ENCODE data around the gene INPP5D. TPM values are rescaled to one million over a fixed set of nuclear protein-coding genes. Genes with fewer than 3 reads are reported as not detected.
A peak's percentile ranks its signal among the peaks of the same experiment; 100 is the strongest.

Gene INPP5D
- total and polyA plus RNA-seq, 7 experiments from 2014 or later, result 41.0 to 232 (median 122) TPM

DNA sequence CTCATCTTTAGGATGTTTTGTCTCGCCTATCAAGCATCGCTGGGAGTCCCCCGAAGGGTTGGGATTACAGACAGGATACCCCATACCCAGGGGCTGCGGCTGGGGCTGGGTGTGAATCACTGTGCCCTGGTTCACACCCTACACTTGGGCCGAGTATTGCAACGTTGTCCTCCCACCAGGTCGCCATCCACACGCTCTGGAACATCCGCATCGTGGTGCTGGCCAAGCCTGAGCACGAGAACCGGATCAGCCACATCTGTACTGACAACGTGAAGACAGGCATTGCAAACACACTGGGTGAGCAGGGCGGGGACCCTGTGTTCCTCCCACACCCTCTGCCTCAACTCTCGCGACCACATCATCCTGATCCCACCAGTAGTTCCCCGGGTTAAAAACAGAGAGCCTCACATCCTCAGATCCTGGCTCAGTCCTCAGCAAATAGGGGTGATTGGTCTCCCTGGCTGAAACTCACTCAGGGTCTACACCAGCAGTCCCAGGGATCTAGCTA, 104.0 kb downstream of the INPP5D start:
- H3K9me3 ChIP-seq (ENCODE audit: control insufficient read depth in 2 of 3, low read length in 3 of 3), result no peaks in the 10 kb centered on the region
- H3K36me3 Mint-ChIP-seq, result peaks cover 4 to 42% (median 8%) of the 10 kb centered on the region in 5 donors
- ATAC-seq (no peak), DNase-seq (no peak)
- H3K4me3 ChIP-seq (ENCODE audit: low read length), result no peak overlapping the region
- H3K4me3 Mint-ChIP-seq, result no peak overlapping the region
- ChIA-PET CTCF (no interaction called here), POLR2A (no interaction called here)
- peaks cover 0 to 15% (median 0%) of the 10 kb centered on the region in 7 donors for H3K4me1 Mint-ChIP-seq
- H3K36me3 ChIP-seq (ENCODE audit: control insufficient read depth in 2 of 3, insufficient read depth in 3 of 3, low read length in 3 of 3), result peaks cover 5 to 91% (median 6%) of the 10 kb centered on the region in 3 experiments
- peak overlapping the region in 4 of 9 donors; percentile 10 to 67 (median 40) for H3K27ac Mint-ChIP-seq
- H3K9me3 Mint-ChIP-seq, result no peaks in the 10 kb centered on the region
- H3K27ac ChIP-seq (ENCODE audit: low read depth, low read length), result no peak overlapping the region
- peaks cover 0 to 21% of the 10 kb centered on the region in 2 donors for H3K4me1 ChIP-seq (ENCODE audit: control insufficient read depth in 2 of 2, insufficient read depth in 2 of 2, low read length in 2 of 2)
- no peaks in the 10 kb centered on the region for H3K27me3 Mint-ChIP-seq
- intact Hi-C loops (cut with micrococcal nuclease), result no loop called here
- no peaks in the 10 kb centered on the region for H3K27me3 ChIP-seq (ENCODE audit: control insufficient read depth in 2 of 2, insufficient read depth in 2 of 2, low read length in 2 of 2)

DNA sequence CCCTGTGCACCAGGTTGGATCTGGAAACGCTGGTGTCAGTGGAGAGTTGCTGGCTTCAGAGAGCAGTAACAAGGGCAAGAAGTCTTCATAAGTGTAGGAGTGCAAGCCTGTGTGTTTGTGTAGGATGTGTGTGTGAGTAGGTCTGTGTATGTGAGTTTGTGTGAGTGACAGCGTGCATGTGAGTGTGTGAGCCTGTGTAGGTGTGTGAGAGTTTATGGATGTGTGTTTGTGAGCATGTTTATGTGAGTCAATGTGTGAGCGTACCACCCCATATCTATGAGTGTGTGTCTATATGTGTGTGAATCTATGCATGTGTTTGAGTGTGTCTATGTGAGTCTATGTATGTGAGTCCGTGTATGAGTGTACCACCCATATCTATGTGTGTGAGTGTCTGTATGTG, 104.8 kb downstream of the INPP5D start:
- H3K36me3 ChIP-seq (ENCODE audit: control insufficient read depth in 2 of 3, insufficient read depth in 3 of 3, low read length in 3 of 3), result peaks cover 11 to 91% (median 13%) of the 10 kb centered on the region in 3 experiments
- no peak overlapping the region for H3K4me3 Mint-ChIP-seq

DNA sequence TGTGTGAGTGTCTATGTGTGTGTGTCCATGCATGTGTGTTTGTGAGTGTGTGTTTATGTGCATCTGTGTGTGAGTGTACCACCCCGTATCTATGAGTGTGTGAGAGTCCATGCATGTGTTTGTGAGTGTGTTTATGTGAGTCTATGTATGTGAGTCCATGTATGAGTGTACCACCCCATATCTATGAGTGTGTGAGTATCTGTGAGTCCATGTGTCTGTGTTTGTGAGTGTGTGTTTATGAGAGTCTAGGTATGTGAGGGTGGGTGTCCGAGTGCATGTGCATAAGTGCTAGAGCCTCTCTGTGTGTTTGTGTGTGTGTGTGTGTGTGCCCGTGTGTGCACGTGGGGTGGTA, 105.4 kb downstream of the INPP5D start:
- H3K27ac ChIP-seq (ENCODE audit: low read depth, low read length), result no peak overlapping the region
- H3K4me3 Mint-ChIP-seq, result no peak overlapping the region
- H3K4me3 ChIP-seq (ENCODE audit: low read length), result no peak overlapping the region
- H3K27me3 ChIP-seq (ENCODE audit: control insufficient read depth in 2 of 2, insufficient read depth in 2 of 2, low read length in 2 of 2), result no peaks in the 10 kb centered on the region
- peaks cover 0 to 15% (median 0%) of the 10 kb centered on the region in 7 donors for H3K4me1 Mint-ChIP-seq
- ChIA-PET POLR2A (no interaction called here), CTCF (no interaction called here)
- H3K9me3 ChIP-seq (ENCODE audit: control insufficient read depth in 2 of 3, low read length in 3 of 3), result no peaks in the 10 kb centered on the region
- no peaks in the 10 kb centered on the region for H3K9me3 Mint-ChIP-seq
- intact Hi-C loops (cut with micrococcal nuclease), result no loop called here
- H3K27me3 Mint-ChIP-seq, result no peaks in the 10 kb centered on the region
- ATAC-seq (no peak), DNase-seq (no peak)
- H3K36me3 ChIP-seq (ENCODE audit: control insufficient read depth in 2 of 3, insufficient read depth in 3 of 3, low read length in 3 of 3), result peaks cover 12 to 92% (median 14%) of the 10 kb centered on the region in 3 experiments
- no peak overlapping the region for H3K27ac Mint-ChIP-seq
- peaks cover 0 to 21% of the 10 kb centered on the region in 2 donors for H3K4me1 ChIP-seq (ENCODE audit: control insufficient read depth in 2 of 2, insufficient read depth in 2 of 2, low read length in 2 of 2)
- H3K36me3 Mint-ChIP-seq, result peaks cover 5 to 47% (median 15%) of the 10 kb centered on the region in 5 donors

More for the DNA sequence above, 104.8 kb downstream of the INPP5D start:
- no peaks in the 10 kb centered on the region for H3K27me3 ChIP-seq (ENCODE audit: control insufficient read depth in 2 of 2, insufficient read depth in 2 of 2, low read length in 2 of 2)
- H3K4me3 ChIP-seq (ENCODE audit: low read length), result no peak overlapping the region
- Mint-ChIP-seq H3K4me1 (peaks cover 0 to 15% (median 0%) of the 10 kb centered on the region in 7 donors), H3K27ac (no peak overlapping the region), H3K9me3 (no peaks in the 10 kb centered on the region), H3K27me3 (no peaks in the 10 kb centered on the region), H3K36me3 (peaks cover 5 to 48% (median 12%) of the 10 kb centered on the region in 5 donors)
- ATAC-seq, result no peak
- no peak overlapping the region for H3K27ac ChIP-seq (ENCODE audit: low read depth, low read length)
- no peak for DNase-seq
- peaks cover 0 to 21% of the 10 kb centered on the region in 2 donors for H3K4me1 ChIP-seq (ENCODE audit: control insufficient read depth in 2 of 2, insufficient read depth in 2 of 2, low read length in 2 of 2)
- CTCF ChIA-PET, result no interaction called here
- intact Hi-C loops (cut with micrococcal nuclease), result no loop called here
- POLR2A ChIA-PET, result no interaction called here
- H3K9me3 ChIP-seq (ENCODE audit: control insufficient read depth in 2 of 3, low read length in 3 of 3), result no peaks in the 10 kb centered on the region

DNA sequence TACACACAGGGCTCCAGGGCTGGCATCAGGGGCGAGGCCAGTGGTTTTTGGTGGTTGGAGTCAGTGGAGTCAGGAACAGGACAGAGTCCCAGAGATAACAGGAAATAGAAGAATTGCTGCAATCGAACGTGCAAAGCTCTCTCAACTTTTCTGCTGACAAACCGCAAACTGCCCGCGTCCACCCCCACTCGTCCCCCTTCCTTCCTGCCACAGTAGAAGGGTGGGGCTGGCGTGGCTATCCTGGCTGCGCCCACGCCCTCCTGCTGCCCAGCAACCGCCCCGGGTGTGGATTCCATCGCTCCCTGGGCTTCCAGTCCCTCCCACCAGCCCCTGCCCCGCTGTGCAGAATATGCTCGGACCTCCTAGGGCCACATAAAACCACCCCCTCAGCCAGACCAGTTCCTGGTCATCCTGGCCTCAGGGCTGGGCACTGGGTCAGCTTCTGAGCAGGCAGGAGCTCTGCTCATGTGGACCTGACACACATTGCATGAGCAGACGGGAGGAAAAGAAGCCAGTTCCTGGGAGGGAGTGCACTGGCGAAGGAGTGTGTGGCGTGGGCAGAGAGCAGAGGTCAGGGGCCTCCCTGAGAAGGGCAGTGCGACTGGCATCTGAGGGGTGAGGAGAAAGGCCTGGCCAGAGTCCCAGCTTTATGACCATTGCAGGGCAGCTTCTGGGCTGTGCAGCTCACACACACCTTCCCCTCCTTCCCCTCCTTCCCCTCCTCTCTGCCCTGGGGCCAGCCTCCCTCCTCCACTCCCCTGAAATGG, 105.9 kb downstream of the INPP5D start:
- Mint-ChIP-seq H3K27me3 (no peaks in the 10 kb centered on the region), H3K4me1 (peaks cover 0 to 15% (median 0%) of the 10 kb centered on the region in 7 donors), H3K36me3 (peaks cover 5 to 49% (median 15%) of the 10 kb centered on the region in 5 donors), H3K9me3 (no peaks in the 10 kb centered on the region), H3K4me3 (no peak overlapping the region), H3K27ac (peak overlapping the region in 3 of 9 donors; percentile 15 to 71 (median 15))
- Histone ChIP-seq H3K9me3 (ENCODE audit: control insufficient read depth in 2 of 3, low read length in 3 of 3) (no peaks in the 10 kb centered on the region), H3K4me3 (ENCODE audit: low read length) (no peak overlapping the region), H3K27ac (ENCODE audit: low read depth, low read length) (no peak overlapping the region), H3K4me1 (ENCODE audit: control insufficient read depth in 2 of 2, insufficient read depth in 2 of 2, low read length in 2 of 2) (peaks cover 0 to 21% of the 10 kb centered on the region in 2 donors), H3K27me3 (ENCODE audit: control insufficient read depth in 2 of 2, insufficient read depth in 2 of 2, low read length in 2 of 2) (no peaks in the 10 kb centered on the region), H3K36me3 (ENCODE audit: control insufficient read depth in 2 of 3, insufficient read depth in 3 of 3, low read length in 3 of 3) (peaks cover 14 to 92% (median 17%) of the 10 kb centered on the region in 3 experiments)
- peak; percentile 81 for ATAC-seq
- intact Hi-C loops (cut with micrococcal nuclease), result no loop called here
- ChIA-PET CTCF (no interaction called here), POLR2A (interaction anchor here (0.7 kb wide), 1 partner anchor 149 kb away, joined by 3 read pairs; no protein-coding TSS in a partner anchor)
- DNase-seq, result no peak

DNA sequence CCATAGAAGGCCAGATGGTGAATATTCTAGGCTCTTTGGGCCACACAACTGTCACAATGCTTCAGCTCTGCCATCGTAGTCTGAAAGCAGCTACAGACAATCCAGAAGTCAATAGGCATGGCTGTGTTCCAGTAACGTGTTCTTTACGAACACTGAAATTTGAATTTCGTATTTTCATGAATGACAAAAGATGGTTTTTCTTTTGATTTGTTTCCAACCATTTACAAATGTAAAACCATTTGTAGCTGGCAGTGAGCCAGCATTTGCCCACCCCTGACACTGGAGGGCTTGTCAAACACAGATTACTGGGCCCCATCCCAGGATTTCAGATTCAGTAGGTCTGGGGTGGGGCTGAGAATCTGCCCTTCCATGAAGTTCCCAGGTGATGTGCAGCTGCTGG, 108.3 kb downstream of the INPP5D start:
- intact Hi-C loops (cut with micrococcal nuclease), result no loop called here

DNA sequence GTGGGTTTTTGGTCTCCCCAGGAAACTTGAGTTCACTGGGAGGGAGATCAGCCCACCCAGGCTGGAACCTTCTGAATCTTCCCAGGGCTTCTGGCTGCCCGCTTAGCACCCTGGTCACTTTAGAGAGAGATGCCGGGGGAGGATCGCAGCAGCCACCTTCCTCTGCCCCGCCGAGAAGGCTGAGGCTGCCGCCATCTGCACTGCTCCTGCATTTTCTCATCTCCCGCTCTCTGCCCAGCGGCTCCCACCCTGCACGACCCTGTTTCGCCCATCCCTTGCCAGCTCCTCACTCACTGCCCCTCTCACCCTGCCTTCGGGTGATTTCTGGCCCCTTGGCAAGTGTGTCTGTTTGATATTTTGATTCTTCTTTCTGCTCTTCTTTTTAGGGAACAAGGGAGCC, 108.8 kb downstream of the INPP5D start:
- peaks cover 13 to 46% (median 22%) of the 10 kb centered on the region in 5 donors for H3K36me3 Mint-ChIP-seq
- POLR2A ChIA-PET, result no interaction called here
- H3K4me3 Mint-ChIP-seq, result no peak overlapping the region

More for the DNA sequence above, 108.3 kb downstream of the INPP5D start:
- Histone ChIP-seq H3K9me3 (ENCODE audit: control insufficient read depth in 2 of 3, low read length in 3 of 3) (no peaks in the 10 kb centered on the region), H3K4me3 (ENCODE audit: low read length) (no peak overlapping the region), H3K4me1 (ENCODE audit: control insufficient read depth in 2 of 2, insufficient read depth in 2 of 2, low read length in 2 of 2) (peaks cover 0 to 21% of the 10 kb centered on the region in 2 donors), H3K36me3 (ENCODE audit: control insufficient read depth in 2 of 3, insufficient read depth in 3 of 3, low read length in 3 of 3) (peaks cover 20 to 89% (median 27%) of the 10 kb centered on the region in 3 experiments), H3K27ac (ENCODE audit: low read depth, low read length) (no peak overlapping the region), H3K27me3 (ENCODE audit: control insufficient read depth in 2 of 2, insufficient read depth in 2 of 2, low read length in 2 of 2) (no peaks in the 10 kb centered on the region)
- POLR2A ChIA-PET, result no interaction called here
- Mint-ChIP-seq H3K4me1 (peaks cover 0 to 12% (median 0%) of the 10 kb centered on the region in 7 donors), H3K27me3 (no peaks in the 10 kb centered on the region), H3K36me3 (peaks cover 13 to 51% (median 26%) of the 10 kb centered on the region in 5 donors), H3K27ac (no peak overlapping the region), H3K4me3 (no peak overlapping the region), H3K9me3 (peaks cover 0 to 1% (median 0%) of the 10 kb centered on the region in 11 donors)
- DNase-seq, result no peak
- CTCF ChIA-PET, result no interaction called here
- no peak for ATAC-seq

More for the DNA sequence above, 108.8 kb downstream of the INPP5D start:
- H3K4me1 Mint-ChIP-seq, result peaks cover 0 to 10% (median 0%) of the 10 kb centered on the region in 7 donors
- Histone ChIP-seq H3K36me3 (ENCODE audit: control insufficient read depth in 2 of 3, insufficient read depth in 3 of 3, low read length in 3 of 3) (peaks cover 22 to 89% (median 27%) of the 10 kb centered on the region in 3 experiments), H3K27ac (ENCODE audit: low read depth, low read length) (no peak overlapping the region), H3K4me1 (ENCODE audit: control insufficient read depth in 2 of 2, insufficient read depth in 2 of 2, low read length in 2 of 2) (peaks cover 0 to 19% of the 10 kb centered on the region in 2 donors), H3K4me3 (ENCODE audit: low read length) (no peak overlapping the region), H3K27me3 (ENCODE audit: control insufficient read depth in 2 of 2, insufficient read depth in 2 of 2, low read length in 2 of 2) (no peaks in the 10 kb centered on the region), H3K9me3 (ENCODE audit: control insufficient read depth in 2 of 3, low read length in 3 of 3) (no peaks in the 10 kb centered on the region)
- H3K27me3 Mint-ChIP-seq, result no peaks in the 10 kb centered on the region
- H3K9me3 Mint-ChIP-seq, result peaks cover 0 to 1% (median 0%) of the 10 kb centered on the region in 11 donors
- CTCF ChIA-PET, result no interaction called here
- DNase-seq (no peak), ATAC-seq (no peak)
- intact Hi-C loops (cut with micrococcal nuclease), result no loop called here
- H3K27ac Mint-ChIP-seq, result peak overlapping the region in 4 of 9 donors; percentile 12 to 70 (median 46)

Data from naive thymus-derived CD4-positive, alpha-beta T cell (primary cell).